ENCODE data around the gene PHETA2. TPM values are rescaled to one million over a fixed set of nuclear protein-coding genes. Genes with fewer than 3 reads are reported as not detected.
"Not testable (repeated sequence)": the region's sequence is repeated elsewhere in the genome, so short reads cannot be mapped to it uniquely, and the experiment has no call there.

PHETA2 gene
- total and polyA plus RNA-seq, 2 of the 4 experiments (the other 2 are of a cell fraction), result 6.5 to 10.0 TPM

GRCh38 chr22:42114721-42115120, 40.7 kb downstream of the PHETA2 start:
- POLR2A ChIA-PET (ENCODE audit: unreplicated experiment), result no interaction called here
- CTCF ChIA-PET, result no interaction called here
- peaks cover 2% of the 10 kb centered on the region; the same call in 1 of the 2 replicates for H3K4me1 ChIP-seq (ENCODE audit: control insufficient read depth, insufficient read depth, low read length)
- no peaks in the 10 kb centered on the region for H3K36me3 ChIP-seq (ENCODE audit: control insufficient read depth, insufficient read depth, low read length)
- no peak overlapping the region for H2AFZ ChIP-seq (replicated peaks; ENCODE audit: low read length, poor library complexity)
- H4K8ac ChIP-seq (ENCODE audit: low read depth in 2 of 2, low read length in 2 of 2), result no peak overlapping the region
- H4K5ac ChIP-seq (ENCODE audit: low read depth, low read length), result no peak overlapping the region
- no peak overlapping the region for H3K4ac ChIP-seq (ENCODE audit: low read depth, low read length)
- no peaks in the 10 kb centered on the region for H4K20me1 ChIP-seq (ENCODE audit: insufficient read depth, low read length)
- no peak overlapping the region for H2AK5ac ChIP-seq (ENCODE audit: low read depth, low read length)
- no peak overlapping the region for H3K27ac ChIP-seq (ENCODE audit: insufficient read depth, low read length)
- no peak overlapping the region for H3K56ac ChIP-seq (ENCODE audit: extremely low read depth, insufficient read depth, low read length)
- H2BK5ac ChIP-seq (ENCODE audit: low read depth, low read length, poor library complexity, severe bottlenecking), result no peak overlapping the region
- H3K14ac ChIP-seq (replicated peaks; ENCODE audit: low read depth, low read length), result no peak overlapping the region
- no peak overlapping the region for H3K4me2 ChIP-seq (ENCODE audit: low read depth, low read length)
- ATAC-seq (ENCODE audit: low read depth), result no peak
- TF ChIP-seq ELK1 (IDR thresholded peaks at IDR 0.05; ENCODE audit: borderline replicate concordance, low read depth, low read length), result no peak
- TF ChIP-seq RAD21 (IDR thresholded peaks at IDR 0.05; ENCODE audit: low read length), result peak; percentile 51
- TF ChIP-seq CTCF (conservative IDR thresholded peaks at IDR 0.05; ENCODE audit: low read depth, low read length), result peak; percentile 31
- no peak for TF ChIP-seq MAZ (IDR thresholded peaks at IDR 0.05; ENCODE audit: borderline replicate concordance, low read depth, low read length)
- peak; percentile 39 for TF ChIP-seq SMC3 (IDR thresholded peaks at IDR 0.05; ENCODE audit: low read depth, low read length)
- H4K91ac ChIP-seq (ENCODE audit: insufficient read depth, low read depth, low read length), result no peak overlapping the region
- no peak overlapping the region for H2AK9ac ChIP-seq (replicated peaks; ENCODE audit: low read depth, low read length, poor library complexity)
- intact Hi-C loops (cut with micrococcal nuclease), result loop anchor here (1.0 kb wide), 1 partner anchor 148 kb away; no protein-coding TSS in a partner anchor
- no peak overlapping the region for H3K4me3 ChIP-seq (ENCODE audit: insufficient read depth, low read depth, low read length)
- H3K23ac ChIP-seq (ENCODE audit: low read depth, low read length), result no peak overlapping the region
- peak; percentile 6 for DNase-seq
- peaks cover 13% of the 10 kb centered on the region for H3K9me3 ChIP-seq (ENCODE audit: control insufficient read depth, insufficient read depth, low read length)
- WGBS, 2 experiments (ENCODE audit: extremely low coverage in 2 of 2, insufficient read length in 1 of 2), result 92% methylated on average over 6 of the region's 7 CpGs; no CpG with 5 or more reads in 1 of the 2 experiments
- no peaks in the 10 kb centered on the region for H3K9me1 ChIP-seq (ENCODE audit: insufficient read depth, low read length)
- H2BK15ac ChIP-seq (ENCODE audit: low read depth, low read length), result no peak overlapping the region
- H3K9ac ChIP-seq (ENCODE audit: low read depth, low read length), result no peak overlapping the region
- H3K79me1 ChIP-seq (ENCODE audit: low read depth in 1 of 2, low read length in 2 of 2), result no peaks in the 10 kb centered on the region
- H2BK20ac ChIP-seq (ENCODE audit: low read depth, low read length), result no peak overlapping the region
- H2BK120ac ChIP-seq (ENCODE audit: low read depth, low read length), result no peak overlapping the region
- BruUV-seq (replicated peaks), result no TSS peak
- no peaks in the 10 kb centered on the region; the same call in 1 of the 2 replicates for H3K27me3 ChIP-seq (ENCODE audit: control insufficient read depth, insufficient read depth, low read length)
- H3K18ac ChIP-seq (ENCODE audit: low read depth, low read length), result no peak overlapping the region
- in situ Hi-C loops (cut with MboI; ENCODE audit: low sequenced_read_pairs), result no loop called here
- dilution Hi-C loops (cut with HindIII; ENCODE audit: low sequenced_read_pairs, unreplicated experiment), result no loop called here

DNA sequence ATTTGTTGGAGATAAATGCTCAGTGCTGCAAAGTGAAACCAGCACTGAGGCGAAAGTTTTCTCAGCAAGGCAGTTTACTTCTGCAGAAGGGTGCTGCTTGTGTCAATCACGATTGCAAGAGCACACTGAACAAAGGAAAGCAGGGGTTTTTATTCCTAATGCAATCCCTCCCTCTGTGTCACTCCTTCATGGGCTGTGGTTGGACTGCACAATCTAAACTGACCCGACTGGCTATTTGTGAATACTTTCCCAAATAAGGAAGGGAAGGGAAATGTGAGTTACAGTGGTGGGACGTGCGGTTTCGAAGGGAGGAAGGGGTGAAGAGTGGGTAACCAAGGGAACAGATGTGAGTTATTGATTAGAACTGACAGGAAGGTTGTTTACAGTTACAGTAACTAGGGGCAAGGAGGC, 41.4 kb downstream of the PHETA2 start:
- ATAC-seq (ENCODE audit: low read depth); H2AK5ac ChIP-seq (ENCODE audit: low read depth, low read length); H3K18ac ChIP-seq (ENCODE audit: low read depth, low read length); H3K4ac ChIP-seq (ENCODE audit: low read depth, low read length); in situ Hi-C loops (cut with MboI; ENCODE audit: low sequenced_read_pairs); H3K4me2 ChIP-seq (ENCODE audit: low read depth, low read length); H2BK20ac ChIP-seq (ENCODE audit: low read depth, low read length); H4K20me1 ChIP-seq (ENCODE audit: insufficient read depth, low read length); H4K91ac ChIP-seq (ENCODE audit: insufficient read depth, low read depth, low read length); H3K23ac ChIP-seq (ENCODE audit: low read depth, low read length); dilution Hi-C loops (cut with HindIII; ENCODE audit: low sequenced_read_pairs, unreplicated experiment); H3K14ac ChIP-seq (replicated peaks; ENCODE audit: low read depth, low read length); H4K5ac ChIP-seq (ENCODE audit: low read depth, low read length); H2BK15ac ChIP-seq (ENCODE audit: low read depth, low read length); H3K9me1 ChIP-seq (ENCODE audit: insufficient read depth, low read length); H2BK120ac ChIP-seq (ENCODE audit: low read depth, low read length); H3K79me1 ChIP-seq (ENCODE audit: low read depth in 1 of 2, low read length in 2 of 2); DNase-seq; BruUV-seq (replicated peaks); H3K27ac ChIP-seq (ENCODE audit: insufficient read depth, low read length); intact Hi-C loops (cut with micrococcal nuclease); H3K4me1 ChIP-seq (ENCODE audit: control insufficient read depth, insufficient read depth, low read length); H3K56ac ChIP-seq (ENCODE audit: extremely low read depth, insufficient read depth, low read length); H3K27me3 ChIP-seq (ENCODE audit: control insufficient read depth, insufficient read depth, low read length); H2AFZ ChIP-seq (replicated peaks; ENCODE audit: low read length, poor library complexity); H4K8ac ChIP-seq (ENCODE audit: low read depth in 2 of 2, low read length in 2 of 2); CTCF ChIA-PET; H2AK9ac ChIP-seq (replicated peaks; ENCODE audit: low read depth, low read length, poor library complexity); H3K9ac ChIP-seq (ENCODE audit: low read depth, low read length); POLR2A ChIA-PET (ENCODE audit: unreplicated experiment); H3K4me3 ChIP-seq (ENCODE audit: insufficient read depth, low read depth, low read length); H2BK5ac ChIP-seq (ENCODE audit: low read depth, low read length, poor library complexity, severe bottlenecking); H3K36me3 ChIP-seq (ENCODE audit: control insufficient read depth, insufficient read depth, low read length): not testable (repeated sequence)
- H3K9me3 ChIP-seq (ENCODE audit: control insufficient read depth, insufficient read depth, low read length), result peaks cover 13% of the 10 kb centered on the region
- 52% methylated on average over 3 of the region's 6 CpGs; no CpG with 5 or more reads in 1 of the 2 experiments for WGBS, 2 experiments (ENCODE audit: extremely low coverage in 2 of 2, insufficient read length in 1 of 2)

Measured in IMR-90 (cell line).